ENCODE measurements around the gene SAMD11.

DNA sequence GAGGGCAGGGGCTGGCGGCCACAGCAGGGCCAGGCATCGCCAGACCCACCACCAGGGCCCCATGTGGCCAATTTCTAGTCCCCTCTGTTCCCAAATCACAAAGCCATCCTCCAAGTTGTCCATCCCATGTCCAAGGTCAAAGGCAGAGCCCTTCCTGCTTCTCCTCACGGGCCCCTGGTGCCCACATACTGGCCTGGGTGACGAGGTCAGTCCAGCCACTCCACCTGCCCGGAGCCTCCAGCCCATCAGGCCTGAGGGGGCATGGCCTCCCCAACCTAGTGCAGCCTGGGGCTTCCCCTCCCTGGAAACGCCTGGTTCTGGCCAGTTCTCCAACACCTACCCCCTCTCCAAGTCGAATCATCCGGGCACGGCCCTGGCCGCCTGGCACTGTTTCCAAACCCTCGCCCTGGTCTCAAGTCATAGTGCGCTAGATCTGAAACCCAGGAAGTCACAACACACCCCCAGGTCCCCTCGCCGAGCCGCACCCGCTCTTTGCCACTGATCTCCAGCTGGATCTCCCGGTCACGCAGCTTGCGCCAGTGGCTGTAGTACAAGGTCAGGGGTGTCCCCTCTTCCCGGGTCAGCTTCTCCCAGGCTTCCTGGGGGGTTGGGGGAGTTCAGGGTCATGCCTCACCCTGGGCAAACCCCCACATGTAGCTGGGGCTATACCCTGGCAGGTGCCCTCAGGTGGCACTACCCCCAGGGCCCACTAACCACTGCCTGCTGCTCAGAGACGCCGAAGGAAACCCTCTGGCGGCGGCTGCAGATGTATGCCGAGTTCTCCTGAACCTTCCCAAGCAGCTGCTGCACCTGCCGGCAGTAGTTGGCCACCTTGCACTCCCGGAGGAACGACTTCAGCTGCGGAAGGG, 22.2 kb downstream of the SAMD11 start:
- no peak for TF ChIP-seq EZH2 (IDR thresholded peaks at IDR 0.05; ENCODE audit: insufficient read depth, poor library complexity, severe bottlenecking)
- TF ChIP-seq EZH2phosphoT487 (IDR thresholded peaks at IDR 0.05; ENCODE audit: insufficient read depth, low read depth), result no peak

Measured in GM23248 (cell line).